HEK293 (cell line): Measurements from ENCODE around the gene KCNJ6.

ENCODE experiments used
- CTCF ChIA-PET: fragments of 350-600 bp; formaldehyde crosslinking; extraction: SDS; loops from one replicate; lab custom pipeline; 2021; ENCODE audit warnings: antibody characterized with exemption; lab: Yijun Ruan, JAX
- POLR2A ChIA-PET: fragments of 300-600 bp; formaldehyde crosslinking; extraction: SDS; loops from one replicate; lab custom pipeline; 2020; ENCODE audit warnings: antibody characterized with exemption, inconsistent platforms; lab: Yijun Ruan, JAX
- H3K27ac ChIP-seq: fragments of 200-500 bp; sonication (Bioruptor generic); 2 replicates; pipeline ENCODE4 v1.5.1; 2014; ENCODE audit warnings: low read depth, low read length, control low read depth, inconsistent platforms; ENCODE audit errors: extremely low read depth
- H3K36me3 ChIP-seq, 2 experiments: fragments of 200-500 bp in 1 of 2; sonication (Bioruptor generic) in 1 of 2; 1 replicate in 1 of 2; 2 replicates in 1 of 2; pipeline ENCODE4 v1.5.1; 2014 to 2017; ENCODE audit warnings: inconsistent platforms in 2 of 2, low read length in 2 of 2; ENCODE audit not compliant: control insufficient read depth in 2 of 2, insufficient read depth in 1 of 2
- H3K4me1 ChIP-seq: fragments of 200-500 bp; sonication (Bioruptor generic); 2 replicates; pipeline ENCODE4 v1.5.1; 2014; ENCODE audit warnings: mild to moderate bottlenecking, low read length, inconsistent platforms; ENCODE audit not compliant: control insufficient read depth, insufficient read depth
- H3K4me3 ChIP-seq: 2 replicates; pipeline ENCODE4 v1.5.1; 2011; ENCODE audit warnings: low read depth, mild to moderate bottlenecking, control low read depth, low read length, moderate library complexity
- H3K9me3 ChIP-seq: fragments of 200-500 bp; sonication (Bioruptor generic); 2 replicates; pipeline ENCODE4 v1.5.1; 2014; ENCODE audit warnings: low read depth, low read length, inconsistent platforms; ENCODE audit not compliant: control insufficient read depth, insufficient read depth
- OVOL3 ChIP-seq: fragments of 450-650 bp; formaldehyde crosslinking; IDR thresholded peaks from 2 replicates; pipeline ENCODE4 v1.5.1; 2016; ENCODE audit warnings: missing biosample characterization, missing genetic modification characterization
- PRDM6 ChIP-seq: fragments of 450-650 bp; formaldehyde crosslinking; IDR thresholded peaks from 2 replicates; pipeline ENCODE4 v1.5.1; 2017; ENCODE audit warnings: missing biosample characterization, missing genetic modification characterization
- SCRT2 ChIP-seq: fragments of 450-650 bp; formaldehyde crosslinking; IDR thresholded peaks from 2 replicates; pipeline ENCODE4 v1.5.1; 2016; ENCODE audit warnings: missing biosample characterization, missing genetic modification characterization
- TCF7L2 ChIP-seq: IDR thresholded peaks from 2 replicates; pipeline ENCODE4 v1.6.1; 2011; ENCODE audit warnings: low read depth, mild to moderate bottlenecking, inconsistent platforms, low read length, moderate library complexity, borderline replicate concordance
- ZBTB44 ChIP-seq: fragments of 450-650 bp; IDR thresholded peaks from 2 replicates; pipeline ENCODE4 v1.5.1; 2018; ENCODE audit warnings: missing biosample characterization, mild to moderate bottlenecking, missing genetic modification characterization
- ZIC2 ChIP-seq: fragments of 450-650 bp; formaldehyde crosslinking; IDR thresholded peaks from 2 replicates; pipeline ENCODE4 v1.5.1; 2016; ENCODE audit warnings: missing biosample characterization, missing genetic modification characterization
- ZNF132 ChIP-seq: fragments of 450-650 bp; formaldehyde crosslinking; IDR thresholded peaks from 2 replicates; pipeline ENCODE4 v1.5.1; 2017; ENCODE audit warnings: missing biosample characterization, missing genetic modification characterization, borderline replicate concordance
- ZNF133 ChIP-seq: fragments of 450-650 bp; formaldehyde crosslinking; IDR thresholded peaks from 2 replicates; pipeline ENCODE4 v1.5.1; 2016; ENCODE audit warnings: missing biosample characterization, missing genetic modification characterization
- ZNF138 ChIP-seq: fragments of 450-650 bp; formaldehyde crosslinking; IDR thresholded peaks from 2 replicates; pipeline ENCODE4 v1.5.1; 2016; ENCODE audit warnings: missing biosample characterization, missing genetic modification characterization, borderline replicate concordance
- ZNF155 ChIP-seq: fragments of 450-650 bp; formaldehyde crosslinking; IDR thresholded peaks from 2 replicates; pipeline ENCODE4 v1.5.1; 2016; ENCODE audit warnings: missing biosample characterization, missing genetic modification characterization
- ZNF18 ChIP-seq: fragments of 450-650 bp; formaldehyde crosslinking; IDR thresholded peaks from 2 replicates; pipeline ENCODE4 v1.5.1; 2016; ENCODE audit warnings: missing biosample characterization, missing genetic modification characterization
- ZNF23 ChIP-seq: fragments of 450-650 bp; formaldehyde crosslinking; IDR thresholded peaks from 2 replicates; pipeline ENCODE4 v1.5.1; 2016; ENCODE audit warnings: missing biosample characterization, missing genetic modification characterization, borderline replicate concordance
- ZNF248 ChIP-seq: fragments of 450-650 bp; formaldehyde crosslinking; IDR thresholded peaks from 2 replicates; pipeline ENCODE4 v1.5.1; 2017; ENCODE audit warnings: missing biosample characterization, missing genetic modification characterization
- ZNF37A ChIP-seq: fragments of 450-650 bp; IDR thresholded peaks from 2 replicates; pipeline ENCODE4 v1.5.1; 2018; ENCODE audit warnings: missing biosample characterization, missing genetic modification characterization
- ZNF404 ChIP-seq: fragments of 450-650 bp; formaldehyde crosslinking; IDR thresholded peaks from 2 replicates; pipeline ENCODE4 v1.5.1; 2017; ENCODE audit warnings: missing biosample characterization, missing genetic modification characterization
- ZNF416 ChIP-seq: fragments of 450-650 bp; formaldehyde crosslinking; IDR thresholded peaks from 2 replicates; pipeline ENCODE4 v1.5.1; 2016; ENCODE audit warnings: missing biosample characterization, missing genetic modification characterization
- ZNF426 ChIP-seq: fragments of 450-650 bp; formaldehyde crosslinking; IDR thresholded peaks from 2 replicates; pipeline ENCODE4 v1.5.1; 2017; ENCODE audit warnings: missing biosample characterization, missing genetic modification characterization, mild to moderate bottlenecking, inconsistent platforms, moderate library complexity
- ZNF473 ChIP-seq: fragments of 450-650 bp; formaldehyde crosslinking; IDR thresholded peaks from 2 replicates; pipeline ENCODE4 v1.5.1; 2017; ENCODE audit warnings: missing biosample characterization, missing genetic modification characterization
- ZNF510 ChIP-seq: fragments of 450-650 bp; formaldehyde crosslinking; IDR thresholded peaks from 2 replicates; pipeline ENCODE4 v1.5.1; 2018; ENCODE audit warnings: mild to moderate bottlenecking, missing genetic modification characterization, missing biosample characterization; ENCODE audit not compliant: insufficient replicate concordance
- ZNF548 ChIP-seq: fragments of 450-650 bp; formaldehyde crosslinking; IDR thresholded peaks from 2 replicates; pipeline ENCODE4 v1.5.1; 2016; ENCODE audit warnings: missing biosample characterization, missing genetic modification characterization
- ZNF623 ChIP-seq: fragments of 450-650 bp; formaldehyde crosslinking; IDR thresholded peaks from 2 replicates; pipeline ENCODE4 v1.5.1; 2016; ENCODE audit warnings: missing biosample characterization, missing genetic modification characterization
- ZNF658 ChIP-seq: fragments of 450-650 bp; formaldehyde crosslinking; IDR thresholded peaks from 2 replicates; pipeline ENCODE4; 2016; ENCODE audit warnings: missing biosample characterization, missing genetic modification characterization
- ZNF664 ChIP-seq: fragments of 450-650 bp; formaldehyde crosslinking; IDR thresholded peaks from 2 replicates; pipeline ENCODE4 v1.5.1; 2016; ENCODE audit warnings: missing biosample characterization, missing genetic modification characterization
- ZNF76 ChIP-seq: fragments of 450-650 bp; formaldehyde crosslinking; IDR thresholded peaks from 2 replicates; pipeline ENCODE4; 2016; ENCODE audit warnings: low read depth, missing biosample characterization, missing genetic modification characterization, borderline replicate concordance
- ZNF777 ChIP-seq: fragments of 450-650 bp; formaldehyde crosslinking; IDR thresholded peaks from 2 replicates; pipeline ENCODE4 v1.5.1; 2017; ENCODE audit warnings: missing biosample characterization, missing genetic modification characterization, borderline replicate concordance
- ZNF785 ChIP-seq: fragments of 450-650 bp; formaldehyde crosslinking; IDR thresholded peaks from 2 replicates; pipeline ENCODE4 v1.5.1; 2016; ENCODE audit warnings: missing biosample characterization, missing genetic modification characterization
- TF ChIP-seq, protein P1 (sequence below): fragments of 450-650 bp; formaldehyde crosslinking; IDR thresholded peaks from 2 replicates; pipeline ENCODE4; 2016; ENCODE audit warnings: missing biosample characterization, missing genetic modification characterization
- TF ChIP-seq, protein P2 (sequence below): fragments of 450-650 bp; formaldehyde crosslinking; IDR thresholded peaks from 2 replicates; pipeline ENCODE4 v1.5.1; 2017; ENCODE audit warnings: missing biosample characterization, missing genetic modification characterization

The KCNJ6 gene

GRCh38 chr21:37905291-37905690, 11.0 kb downstream of the KCNJ6 start:
- no peak for TF ChIP-seq SCRT2 (tag by site-specific recombination)
- no peak for TF ChIP-seq ZNF416 (tag by site-specific recombination)
- TF ChIP-seq ZBTB44 = no peak
- TF ChIP-seq PRDM6 (tag by site-specific recombination) = no peak
- TF ChIP-seq, protein P1, sequence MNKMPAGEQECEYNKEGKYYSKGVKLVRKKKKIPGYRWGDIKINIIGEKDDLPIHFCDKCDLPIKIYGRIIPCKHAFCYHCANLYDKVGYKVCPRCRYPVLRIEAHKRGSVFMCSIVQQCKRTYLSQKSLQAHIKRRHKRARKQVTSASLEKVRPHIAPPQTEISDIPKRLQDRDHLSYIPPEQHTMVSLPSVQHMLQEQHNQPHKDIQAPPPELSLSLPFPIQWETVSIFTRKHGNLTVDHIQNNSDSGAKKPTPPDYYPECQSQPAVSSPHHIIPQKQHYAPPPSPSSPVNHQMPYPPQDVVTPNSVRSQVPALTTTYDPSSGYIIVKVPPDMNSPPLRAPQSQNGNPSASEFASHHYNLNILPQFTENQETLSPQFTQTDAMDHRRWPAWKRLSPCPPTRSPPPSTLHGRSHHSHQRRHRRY (tag by site-specific recombination) = no peak
- no peak for TF ChIP-seq ZNF664 (tag by site-specific recombination)
- TF ChIP-seq ZNF777 (tag by site-specific recombination) = no peak
- TF ChIP-seq OVOL3 (tag by site-specific recombination) = no peak
- TF ChIP-seq ZNF23 (tag by site-specific recombination) = no peak
- no peak for TF ChIP-seq ZNF138
- TF ChIP-seq ZNF37A (tag by site-specific recombination) = no peak
- ChIA-PET POLR2A (no interaction called here), CTCF (interaction anchor here (1.4 kb wide), 1 partner anchor 9 kb away, joined by 3 read pairs; no protein-coding TSS in a partner anchor)
- no peaks in the 10 kb centered on the region for H3K4me1 ChIP-seq
- H3K9me3 ChIP-seq = no peaks in the 10 kb centered on the region
- H3K27ac ChIP-seq = no peak overlapping the region
- H3K4me3 ChIP-seq = no peak overlapping the region
- no peaks in the 10 kb centered on the region for H3K36me3 ChIP-seq

- TF ChIP-seq, protein P2, sequence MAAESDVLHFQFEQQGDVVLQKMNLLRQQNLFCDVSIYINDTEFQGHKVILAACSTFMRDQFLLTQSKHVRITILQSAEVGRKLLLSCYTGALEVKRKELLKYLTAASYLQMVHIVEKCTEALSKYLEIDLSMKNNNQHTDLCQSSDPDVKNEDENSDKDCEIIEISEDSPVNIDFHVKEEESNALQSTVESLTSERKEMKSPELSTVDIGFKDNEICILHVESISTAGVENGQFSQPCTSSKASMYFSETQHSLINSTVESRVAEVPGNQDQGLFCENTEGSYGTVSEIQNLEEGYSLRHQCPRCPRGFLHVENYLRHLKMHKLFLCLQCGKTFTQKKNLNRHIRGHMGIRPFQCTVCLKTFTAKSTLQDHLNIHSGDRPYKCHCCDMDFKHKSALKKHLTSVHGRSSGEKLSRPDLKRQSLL (tag by site-specific recombination) = no peak
- TF ChIP-seq ZNF623 (no peak), ZNF133 (no peak), ZNF426 (tag by site-specific recombination) (no peak), ZNF248 (no peak), ZNF658 (tag by site-specific recombination) (no peak), ZNF155 (no peak), ZNF132 (tag by site-specific recombination) (no peak), ZIC2 (tag by site-specific recombination) (no peak), ZNF548 (tag by site-specific recombination) (no peak), ZNF785 (tag by site-specific recombination) (no peak), ZNF76 (tag by site-specific recombination) (no peak), ZNF473 (tag by site-specific recombination) (no peak), ZNF510 (tag by site-specific recombination) (no peak), ZNF18 (tag by site-specific recombination) (no peak), ZNF404 (no peak), TCF7L2 (no peak)
- Histone ChIP-seq H3K27ac (no peak overlapping the region), H3K9me3 (no peaks in the 10 kb centered on the region), H3K36me3 (no peaks in the 10 kb centered on the region), H3K4me1 (no peaks in the 10 kb centered on the region), H3K4me3 (no peak overlapping the region)
- CTCF ChIA-PET = interaction anchor here (1.4 kb wide), 1 partner anchor 9 kb away, joined by 3 read pairs; no protein-coding TSS in a partner anchor
- POLR2A ChIA-PET = no interaction called here
Measured at GRCh38 chr21:37904856-37905255, 11.4 kb downstream of the KCNJ6 start.
